ENCODE data around the gene ATP8A2.

The ATP8A2 gene

DNA sequence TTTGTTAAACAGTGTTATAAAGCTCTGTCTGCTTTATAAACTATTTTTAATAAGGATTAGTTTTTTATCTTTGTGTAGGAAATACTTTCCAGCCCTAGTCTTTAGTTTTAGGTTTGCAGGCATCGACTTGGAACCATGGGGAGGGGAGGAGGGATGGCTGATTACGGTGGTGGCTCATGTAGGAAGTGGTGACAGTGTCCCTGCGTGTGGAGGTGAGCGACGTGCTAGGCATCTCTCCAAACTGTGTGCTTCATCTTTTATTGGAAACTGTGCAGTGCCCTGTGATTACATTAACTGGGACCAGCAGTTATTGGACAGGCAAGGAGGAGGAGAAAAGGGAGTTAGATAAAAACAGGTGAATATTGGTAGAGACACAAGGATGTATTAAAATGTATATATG, 203.8 kb downstream of the ATP8A2 start:
- no peak overlapping the region for H3K4me3 ChIP-seq (ENCODE audit: low read length)
- no peak for TF ChIP-seq ZNF274 (IDR thresholded peaks at IDR 0.05; ENCODE audit: low read depth, low read length)

DNA sequence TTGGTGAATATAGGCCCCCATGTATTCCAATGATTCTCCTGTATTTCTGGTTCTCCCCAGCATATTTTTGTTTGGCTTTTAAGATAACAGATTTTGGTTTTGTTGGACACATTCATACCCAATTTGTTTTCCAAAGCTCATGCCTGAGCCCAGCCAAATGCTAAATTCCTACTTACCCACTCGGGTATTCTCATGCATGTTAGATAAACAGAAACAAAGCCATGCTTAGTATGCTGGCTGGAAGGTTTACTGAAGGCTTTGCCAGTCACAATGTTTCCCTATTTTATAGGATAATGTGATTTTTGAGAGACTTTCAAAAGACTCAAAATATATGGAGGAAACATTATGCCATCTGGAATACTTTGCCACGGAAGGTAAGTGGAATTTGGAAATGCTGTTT, 206.8 kb downstream of the ATP8A2 start:
- TF ChIP-seq ZNF274 (IDR thresholded peaks at IDR 0.05; ENCODE audit: low read depth, low read length) = no peak
- H3K4me3 ChIP-seq (ENCODE audit: low read length) = no peak overlapping the region

DNA sequence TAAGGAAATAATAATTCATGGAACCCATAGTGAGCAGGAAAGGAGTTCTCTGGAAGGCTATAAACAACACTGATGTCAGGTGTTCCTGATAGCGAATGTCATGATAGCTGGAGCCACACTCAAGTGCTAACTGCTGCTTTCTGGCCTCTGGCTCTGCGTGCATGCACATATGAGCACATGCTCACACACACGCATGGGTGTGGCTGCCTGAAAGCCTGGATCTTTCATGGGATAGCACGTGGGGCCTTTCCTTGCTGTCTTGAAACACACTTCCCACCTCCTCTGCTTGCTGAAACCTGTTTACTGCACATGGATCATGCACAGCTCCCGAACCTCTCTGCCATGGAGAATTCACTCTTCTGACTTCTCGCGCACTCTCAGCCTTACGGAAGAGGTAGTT, 207.4 kb downstream of the ATP8A2 start:
- H3K4me3 ChIP-seq (ENCODE audit: low read length) = no peak overlapping the region
- TF ChIP-seq ZNF274 (IDR thresholded peaks at IDR 0.05; ENCODE audit: low read depth, low read length) = no peak

DNA sequence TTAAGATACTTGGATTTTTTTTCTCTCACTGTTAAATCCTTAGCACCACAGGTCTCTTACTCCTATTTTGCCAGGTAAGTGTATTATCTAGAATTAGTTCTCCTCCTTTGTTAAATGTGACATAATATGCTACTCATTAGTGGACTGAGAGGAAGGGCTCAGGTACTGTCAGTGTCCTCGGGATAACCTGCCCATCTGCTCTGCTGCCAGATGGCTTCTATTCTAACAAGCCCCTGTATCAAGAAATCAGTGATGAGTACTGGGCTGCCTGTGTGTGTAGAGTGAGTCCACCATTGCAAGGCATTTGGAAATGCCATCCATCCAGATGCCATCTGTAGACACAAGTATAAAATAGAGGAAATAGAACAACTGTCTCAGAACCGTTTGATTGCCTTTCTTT, 209.6 kb downstream of the ATP8A2 start:
- H3K4me3 ChIP-seq (ENCODE audit: low read length) = no peak overlapping the region
- TF ChIP-seq ZNF274 (IDR thresholded peaks at IDR 0.05; ENCODE audit: low read depth, low read length) = no peak

DNA sequence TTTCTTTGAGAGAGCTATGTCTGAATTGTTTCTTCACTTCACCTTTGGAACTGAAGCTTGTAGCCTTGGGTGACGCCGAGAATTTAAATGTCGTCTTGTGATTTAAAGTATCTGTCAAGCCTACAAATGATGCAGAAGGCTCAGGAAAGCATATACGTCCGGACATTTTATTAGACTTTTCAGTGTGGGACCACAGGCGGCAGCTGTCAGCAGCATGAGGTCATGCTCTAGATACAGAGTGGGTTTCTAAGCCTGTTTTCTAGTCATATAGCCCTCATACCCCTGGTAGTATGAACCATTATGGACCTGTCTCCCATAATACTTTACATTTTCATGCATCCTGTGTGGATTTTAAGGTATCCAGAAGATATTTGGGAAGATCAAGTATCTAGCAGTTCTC, 212.3 kb downstream of the ATP8A2 start:
- no peak overlapping the region for H3K4me3 ChIP-seq (ENCODE audit: low read length)
- no peak for TF ChIP-seq ZNF274 (IDR thresholded peaks at IDR 0.05; ENCODE audit: low read depth, low read length)

DNA sequence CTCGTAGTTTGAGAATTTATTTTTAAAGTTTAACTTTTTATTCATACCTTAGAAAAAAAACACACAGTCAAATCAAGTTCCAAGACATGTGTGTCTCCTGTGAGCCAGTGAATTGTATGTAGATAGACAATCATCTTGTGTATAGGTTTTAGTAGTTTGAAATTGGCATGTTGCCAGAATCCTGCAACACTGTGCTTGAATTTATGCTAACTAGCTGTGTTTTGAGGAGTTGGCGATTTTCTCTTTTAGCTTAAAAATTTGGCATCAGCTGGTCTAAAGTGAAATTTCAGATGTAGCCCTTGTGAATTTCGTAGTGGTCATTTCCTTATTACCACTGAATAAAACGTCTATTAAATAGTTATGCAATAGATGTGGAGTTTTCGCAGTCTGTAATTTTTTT, 213.2 kb downstream of the ATP8A2 start:
- no peak overlapping the region for H3K4me3 ChIP-seq (ENCODE audit: low read length)
- TF ChIP-seq ZNF274 (IDR thresholded peaks at IDR 0.05; ENCODE audit: low read depth, low read length) = no peak

DNA sequence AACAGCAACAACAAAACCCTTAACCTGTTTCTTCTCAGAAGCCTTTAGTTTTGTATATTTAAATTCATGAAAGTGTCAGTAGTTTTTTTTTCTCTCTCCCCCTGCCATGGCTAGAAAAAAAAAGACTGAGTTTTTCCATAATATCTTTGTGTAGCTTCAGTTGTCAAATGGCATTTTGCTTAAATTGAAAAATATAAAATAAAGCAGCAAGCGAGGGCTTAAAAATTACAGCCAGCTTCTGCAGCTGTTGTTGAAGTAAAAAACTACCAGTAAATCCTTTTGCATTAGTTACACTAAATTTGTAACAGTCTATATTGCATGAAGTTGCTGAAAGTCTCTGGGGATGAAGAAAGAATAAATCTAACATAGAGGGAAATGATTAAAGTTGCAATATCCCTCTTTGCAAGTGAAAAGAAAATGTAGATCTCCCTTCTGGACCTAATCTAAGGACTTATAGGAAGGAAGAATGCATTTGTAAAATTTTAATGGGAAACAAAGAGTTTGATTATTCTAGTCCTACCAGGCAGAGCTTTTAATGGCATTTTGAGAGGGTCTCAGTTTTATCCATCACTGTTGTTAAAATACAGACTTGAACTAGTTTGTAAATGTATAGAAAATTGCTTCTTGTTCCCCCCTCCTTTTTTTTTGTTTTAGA, 215.7 kb downstream of the ATP8A2 start:
- TF ChIP-seq ZNF274 (IDR thresholded peaks at IDR 0.05; ENCODE audit: low read depth, low read length) = no peak
- no peak overlapping the region for H3K4me3 ChIP-seq (ENCODE audit: low read length)

DNA sequence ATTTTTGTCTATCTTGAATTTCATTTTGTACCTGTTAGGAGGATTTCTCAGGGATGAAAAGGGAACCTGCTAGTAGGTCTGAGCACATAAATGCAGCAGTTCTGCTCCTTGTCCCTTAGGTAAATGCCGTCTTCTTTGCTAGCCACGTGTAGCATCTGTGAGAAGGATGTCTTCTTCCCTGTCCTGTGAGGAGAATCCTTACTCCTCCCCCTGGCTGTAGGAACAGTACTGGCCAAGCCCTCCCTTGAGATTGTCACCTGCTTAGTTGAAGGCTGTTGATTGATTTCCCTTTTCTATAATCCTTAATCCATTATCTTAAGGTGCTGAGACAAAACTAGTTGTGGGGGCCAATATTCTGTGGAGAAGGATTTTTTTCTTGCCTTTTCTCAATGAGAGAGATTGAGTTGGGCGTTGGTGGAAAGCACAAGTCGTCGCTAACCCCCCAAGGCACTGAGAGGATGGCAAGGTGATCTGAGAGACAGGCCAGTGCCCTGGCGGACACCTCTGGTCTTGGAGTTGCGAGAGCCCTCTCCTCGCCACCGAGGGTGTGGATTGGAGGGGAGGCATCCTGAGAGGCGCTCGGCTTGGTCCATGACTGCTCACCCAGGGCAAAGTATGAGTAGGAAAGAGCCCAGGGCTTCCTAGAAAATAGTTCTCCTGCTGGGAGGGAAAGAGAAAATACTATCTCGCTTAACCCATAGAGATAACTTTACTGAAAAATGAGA, 216.7 kb downstream of the ATP8A2 start:
- H3K4me3 ChIP-seq (ENCODE audit: low read length) = no peak overlapping the region
- TF ChIP-seq ZNF274 (IDR thresholded peaks at IDR 0.05; ENCODE audit: low read depth, low read length) = no peak

DNA sequence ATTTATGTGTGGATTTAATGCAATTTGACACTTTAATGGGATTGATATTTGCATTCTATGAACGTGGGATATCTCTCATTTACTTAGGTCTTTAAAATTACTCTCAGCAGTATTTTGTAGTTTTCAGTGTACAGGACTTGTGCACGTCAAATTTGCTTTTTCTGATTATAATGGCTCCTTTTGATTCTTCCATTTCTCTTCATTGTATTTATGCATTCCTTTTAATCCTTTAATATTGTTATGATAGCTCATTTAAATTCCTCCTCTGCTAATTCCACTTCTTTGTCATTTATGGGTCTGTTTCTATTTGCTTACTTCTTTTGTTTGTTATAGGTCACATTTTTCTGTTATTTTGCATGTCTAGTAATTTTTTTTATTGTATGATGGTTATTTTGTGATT, 226.6 kb downstream of the ATP8A2 start:
- H3K4me3 ChIP-seq (ENCODE audit: low read length) = no peak overlapping the region
- no peak for TF ChIP-seq ZNF274 (IDR thresholded peaks at IDR 0.05; ENCODE audit: low read depth, low read length)

DNA sequence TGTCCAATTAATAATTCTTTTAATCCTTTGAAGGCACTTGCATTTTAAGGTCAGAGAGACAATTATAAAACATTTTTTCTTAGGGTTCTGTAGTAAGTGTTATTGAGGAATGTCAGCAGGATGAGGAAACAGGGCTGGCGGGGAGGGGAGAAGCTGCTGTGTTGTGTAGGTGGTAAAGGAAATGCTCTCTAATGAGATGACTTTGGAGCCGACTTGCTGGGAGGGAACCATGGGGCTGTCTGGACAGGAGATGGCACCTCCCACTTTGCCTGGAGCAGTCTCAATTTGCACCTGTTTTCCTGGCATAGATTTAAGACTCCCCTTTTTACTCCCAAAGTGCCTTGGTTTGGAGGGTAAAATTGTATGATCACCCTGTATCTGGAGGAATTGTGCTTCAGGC, 230.4 kb downstream of the ATP8A2 start:
- TF ChIP-seq ZNF274 (IDR thresholded peaks at IDR 0.05; ENCODE audit: low read depth, low read length) = no peak
- H3K4me3 ChIP-seq (ENCODE audit: low read length) = no peak overlapping the region

DNA sequence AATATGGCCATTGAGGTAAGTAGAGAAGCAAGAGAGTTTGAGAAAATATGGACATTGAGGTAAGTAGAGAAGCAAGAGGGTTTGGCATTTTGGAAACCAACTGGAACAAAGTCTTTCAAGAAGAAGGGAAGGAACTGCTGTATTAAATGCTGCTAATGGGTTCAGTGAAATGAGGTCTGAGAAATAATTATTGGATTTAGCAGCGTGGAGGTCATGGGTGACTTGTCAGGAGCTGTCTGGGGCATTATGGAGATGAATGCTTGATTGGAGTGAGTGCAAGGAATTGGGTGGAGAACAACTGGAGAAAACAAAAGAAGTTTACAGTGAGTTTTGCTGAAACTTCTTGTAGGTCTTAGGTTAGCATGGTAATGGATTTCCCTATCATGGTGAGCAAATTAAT, 232.3 kb downstream of the ATP8A2 start:
- H3K4me3 ChIP-seq (ENCODE audit: low read length) = no peak overlapping the region
- no peak for TF ChIP-seq ZNF274 (IDR thresholded peaks at IDR 0.05; ENCODE audit: low read depth, low read length)

DNA sequence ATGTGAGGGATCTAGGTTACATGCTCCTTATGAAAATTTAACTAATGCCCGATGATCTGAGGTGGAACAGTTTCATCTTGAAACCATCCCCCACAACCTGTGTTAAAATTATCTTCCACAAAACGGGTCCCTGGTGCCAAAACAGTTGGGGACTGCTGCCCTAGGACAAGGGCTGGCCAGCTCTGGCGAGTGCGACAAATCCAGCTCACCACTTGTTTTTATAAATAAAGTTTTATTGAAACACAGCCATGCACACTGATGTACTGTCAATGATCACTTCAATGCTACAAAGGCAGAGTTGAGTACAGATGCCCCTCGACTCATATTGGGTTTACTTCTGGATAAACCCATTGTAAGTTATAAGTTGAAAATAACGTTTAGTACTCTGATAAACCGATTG, 235.3 kb downstream of the ATP8A2 start:
- no peak for TF ChIP-seq ZNF274 (IDR thresholded peaks at IDR 0.05; ENCODE audit: low read depth, low read length)
- no peak overlapping the region for H3K4me3 ChIP-seq (ENCODE audit: low read length)

DNA sequence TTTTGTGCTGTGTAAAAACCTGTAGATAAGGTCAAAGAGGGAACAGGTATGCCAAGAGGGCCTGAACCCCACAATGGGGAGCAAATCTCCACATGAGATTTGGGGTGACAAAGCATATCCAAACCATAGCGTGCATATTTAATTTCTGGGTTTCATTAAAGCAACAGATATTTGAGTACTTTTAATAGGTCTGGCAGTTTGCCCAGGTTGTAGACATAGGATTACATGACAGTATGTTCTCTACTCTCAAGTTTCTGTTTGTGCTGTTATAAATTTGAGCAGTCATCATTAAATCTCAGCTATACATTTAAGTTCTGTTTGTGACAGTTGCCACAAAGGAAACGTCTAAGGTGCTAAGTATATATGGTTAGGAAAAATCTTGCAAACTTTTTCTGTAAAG, 236.4 kb downstream of the ATP8A2 start:
- TF ChIP-seq ZNF274 (IDR thresholded peaks at IDR 0.05; ENCODE audit: low read depth, low read length) = no peak
- H3K4me3 ChIP-seq (ENCODE audit: low read length) = no peak overlapping the region

DNA sequence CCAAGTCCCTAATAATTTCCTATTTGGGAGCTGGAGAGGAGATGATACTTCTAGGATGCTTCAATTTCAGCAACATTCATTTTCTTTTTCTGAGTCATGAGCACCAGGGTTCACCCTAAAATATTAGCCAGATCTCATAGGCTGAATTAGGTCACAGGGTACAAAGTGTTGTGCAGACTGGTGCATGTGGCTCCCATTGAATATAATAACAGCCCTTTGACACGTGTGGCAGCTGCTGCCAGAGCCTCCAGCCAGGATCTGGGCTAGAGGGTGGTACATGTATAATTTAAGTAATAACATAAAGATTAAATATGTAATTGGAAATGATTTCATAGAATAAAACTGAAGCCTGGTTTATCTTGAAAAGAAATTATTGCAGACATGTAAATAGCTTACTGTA, 244.9 kb downstream of the ATP8A2 start:
- H3K4me3 ChIP-seq (ENCODE audit: low read length) = no peak overlapping the region
- TF ChIP-seq ZNF274 (IDR thresholded peaks at IDR 0.05; ENCODE audit: low read depth, low read length) = no peak

DNA sequence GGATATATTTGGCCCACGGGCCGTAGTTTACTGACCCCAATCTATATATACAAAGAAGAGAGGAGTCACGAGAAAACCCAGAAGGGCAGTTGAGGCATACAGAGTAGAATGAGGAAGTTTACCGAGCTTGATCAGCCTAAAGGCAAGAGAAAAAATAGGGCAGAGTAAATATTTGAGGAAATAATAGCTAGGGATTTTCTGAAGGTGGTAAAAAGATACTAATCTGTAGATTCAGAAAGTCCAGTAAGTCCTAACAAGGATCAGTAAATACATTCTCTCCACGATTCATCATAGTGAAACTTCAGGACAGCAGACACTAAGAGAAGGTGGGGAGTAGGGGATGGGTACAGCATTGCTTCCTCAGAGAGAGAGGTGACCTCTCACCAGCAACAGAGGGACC, 248.1 kb downstream of the ATP8A2 start:
- no peak overlapping the region for H3K4me3 ChIP-seq (ENCODE audit: low read length)
- no peak for TF ChIP-seq ZNF274 (IDR thresholded peaks at IDR 0.05; ENCODE audit: low read depth, low read length)

DNA sequence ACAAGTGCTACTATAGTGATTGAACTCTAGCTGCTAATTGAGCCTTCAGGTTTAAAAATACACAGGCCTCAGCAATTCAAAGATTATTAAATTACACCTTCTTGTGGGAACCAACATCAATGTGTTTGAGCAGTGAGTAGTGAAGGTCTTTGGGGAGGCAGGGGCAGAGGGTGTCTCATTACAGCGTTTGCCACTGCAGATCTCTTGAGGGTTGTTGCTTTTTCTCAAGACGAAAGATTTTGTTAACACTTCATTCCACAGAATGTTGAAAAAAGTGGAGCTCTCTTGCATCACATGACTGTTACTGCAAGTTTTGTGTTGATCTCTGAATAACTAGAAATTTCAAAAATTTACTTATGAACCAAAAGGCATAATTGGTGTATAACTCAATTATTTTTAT, 253.6 kb downstream of the ATP8A2 start:
- no peak overlapping the region for H3K4me3 ChIP-seq (ENCODE audit: low read length)
- no peak for TF ChIP-seq ZNF274 (IDR thresholded peaks at IDR 0.05; ENCODE audit: low read depth, low read length)

All from GM08714 (cell line).